Activated naive CD4-positive, alpha-beta T cell treated with anti-CD3 and anti-CD28 coated beads, Interleukin-2, amount 50 U/mL, for 24 hours (primary cell): ENCODE results near the gene WDR19.
A peak's percentile ranks its signal among the peaks of the same experiment; 100 is the strongest.

Source experiments
- H3K27ac Mint-ChIP-seq: one replicate; pipeline ENCODE4 v1.8.0; 2021; ENCODE audit warnings: mild to moderate bottlenecking, mixed read lengths
- H3K27me3 Mint-ChIP-seq: one replicate; pipeline ENCODE4 v1.8.0; 2021; ENCODE audit warnings: mixed read lengths
- H3K36me3 Mint-ChIP-seq: one replicate; pipeline ENCODE4 v1.8.0; 2021; ENCODE audit warnings: mixed read lengths
- H3K4me1 Mint-ChIP-seq: one replicate; pipeline ENCODE4 v1.8.0; 2021; ENCODE audit warnings: mixed read lengths
- H3K4me3 Mint-ChIP-seq: one replicate; pipeline ENCODE4 v1.8.0; 2021; ENCODE audit warnings: mild to moderate bottlenecking, mixed read lengths
- H3K9me3 Mint-ChIP-seq: one replicate; pipeline ENCODE4 v1.8.0; 2021; ENCODE audit warnings: mixed read lengths

Gene WDR19

DNA sequence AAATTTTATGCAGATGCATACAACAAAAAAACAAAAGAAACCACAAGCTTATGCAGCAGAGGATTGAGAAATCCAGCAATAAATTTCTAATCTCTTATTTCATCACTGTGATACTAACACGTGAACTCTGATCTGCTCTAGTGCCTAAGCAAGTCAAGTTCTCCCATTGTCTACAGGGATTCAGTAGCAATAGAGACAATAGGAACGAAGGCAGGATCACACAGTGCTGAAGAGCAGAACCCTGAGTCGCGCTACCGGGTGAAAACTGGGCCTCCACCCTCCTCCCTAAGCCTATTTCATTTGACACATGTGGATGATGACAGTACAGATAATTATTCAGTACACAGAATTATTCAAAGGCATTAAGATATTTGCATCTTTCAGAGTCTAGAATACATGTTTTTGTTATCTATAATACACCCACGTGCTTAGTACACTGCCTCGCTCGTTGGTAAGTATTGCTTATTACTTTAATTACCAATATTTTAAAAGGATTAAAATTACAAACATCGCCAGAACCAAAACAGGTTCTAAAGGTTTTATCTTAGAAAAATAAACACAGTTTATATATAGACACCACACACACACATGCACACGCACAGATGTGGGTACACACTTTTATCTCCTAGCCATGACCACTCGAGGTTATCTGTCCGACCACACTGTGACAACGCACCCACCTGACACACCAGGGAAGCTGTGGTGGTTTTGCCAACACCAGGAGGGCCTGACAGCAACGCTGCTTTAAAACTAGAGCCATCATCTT is 123.8 kb downstream of the WDR19 start:
- no peaks in the 10 kb centered on the region for H3K27me3 Mint-ChIP-seq
- H3K27ac Mint-ChIP-seq: no peak overlapping the region
- H3K9me3 Mint-ChIP-seq: no peaks in the 10 kb centered on the region
- no peaks in the 10 kb centered on the region for H3K4me1 Mint-ChIP-seq
- no peak overlapping the region for H3K4me3 Mint-ChIP-seq
- peaks cover 29% of the 10 kb centered on the region for H3K36me3 Mint-ChIP-seq

DNA sequence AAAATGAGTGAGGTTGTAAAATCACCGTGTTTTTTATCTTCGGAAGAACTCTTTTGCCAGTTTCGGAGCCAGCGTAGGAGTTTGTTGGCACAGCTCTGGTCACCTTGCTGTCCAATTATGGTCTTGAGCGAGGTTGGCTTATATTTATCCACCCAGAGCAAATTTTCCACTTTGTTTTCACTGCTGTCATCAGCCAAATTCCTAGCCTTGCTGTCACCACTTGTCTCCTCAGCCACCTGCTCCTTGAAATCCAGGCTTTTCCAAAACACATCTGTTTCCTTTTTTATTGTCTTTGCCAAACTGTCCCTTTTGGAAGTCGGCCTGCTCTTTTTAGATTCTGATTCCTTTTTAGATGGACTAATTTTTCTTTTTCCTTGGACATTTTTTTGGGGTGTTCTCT is 126.3 kb downstream of the WDR19 start:
- peaks cover 32% of the 10 kb centered on the region for H3K36me3 Mint-ChIP-seq
- no peaks in the 10 kb centered on the region for H3K9me3 Mint-ChIP-seq
- H3K27ac Mint-ChIP-seq: peak overlapping the region; percentile 76

DNA sequence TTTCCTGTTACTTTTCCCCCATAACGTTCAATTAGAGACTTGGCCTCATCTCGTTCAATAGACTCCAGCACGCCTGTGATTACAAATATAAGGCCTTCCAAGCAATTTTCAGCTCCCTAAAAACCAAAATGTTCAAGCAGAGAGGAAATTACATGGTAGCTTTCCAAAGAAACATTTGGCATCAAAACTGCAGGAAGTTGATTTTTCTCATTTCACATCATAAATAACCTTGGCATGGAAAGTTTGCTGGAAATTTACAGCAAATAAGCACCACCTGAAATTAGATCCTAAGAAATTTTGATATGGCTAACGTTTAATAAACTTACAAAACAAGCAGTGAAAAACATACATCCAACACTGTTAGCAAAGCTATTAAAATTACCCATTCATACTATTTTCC is 130.5 kb downstream of the WDR19 start:
- Mint-ChIP-seq H3K27me3 (no peaks in the 10 kb centered on the region), H3K9me3 (no peaks in the 10 kb centered on the region), H3K27ac (no peak overlapping the region), H3K4me1 (no peaks in the 10 kb centered on the region), H3K4me3 (no peak overlapping the region), H3K36me3 (peaks cover 18% of the 10 kb centered on the region)

More for the DNA sequence above, 126.3 kb downstream of the WDR19 start:
- Mint-ChIP-seq H3K4me3 (no peak overlapping the region), H3K4me1 (no peaks in the 10 kb centered on the region), H3K27me3 (no peaks in the 10 kb centered on the region)

DNA sequence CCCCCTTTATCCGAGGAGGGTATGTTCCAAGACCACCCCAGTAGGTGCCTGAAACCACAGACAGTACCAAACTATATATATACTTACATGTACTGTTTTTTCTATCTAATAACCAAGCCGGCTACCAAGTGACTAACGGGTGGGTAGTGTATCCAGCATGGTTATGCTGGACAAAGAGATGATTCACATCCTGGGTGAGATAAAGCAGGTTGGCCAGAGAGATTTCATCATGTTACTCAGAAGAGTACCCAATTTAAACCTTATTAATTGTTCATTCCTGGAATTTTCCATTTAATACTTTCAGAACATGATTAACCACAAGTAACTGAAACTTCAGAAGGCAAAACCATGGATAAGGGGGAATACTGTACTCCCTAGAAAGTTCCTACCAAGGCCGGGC is 137.3 kb downstream of the WDR19 start:
- no peaks in the 10 kb centered on the region for H3K27me3 Mint-ChIP-seq
- no peak overlapping the region for H3K27ac Mint-ChIP-seq
- peaks cover 4% of the 10 kb centered on the region for H3K36me3 Mint-ChIP-seq

DNA sequence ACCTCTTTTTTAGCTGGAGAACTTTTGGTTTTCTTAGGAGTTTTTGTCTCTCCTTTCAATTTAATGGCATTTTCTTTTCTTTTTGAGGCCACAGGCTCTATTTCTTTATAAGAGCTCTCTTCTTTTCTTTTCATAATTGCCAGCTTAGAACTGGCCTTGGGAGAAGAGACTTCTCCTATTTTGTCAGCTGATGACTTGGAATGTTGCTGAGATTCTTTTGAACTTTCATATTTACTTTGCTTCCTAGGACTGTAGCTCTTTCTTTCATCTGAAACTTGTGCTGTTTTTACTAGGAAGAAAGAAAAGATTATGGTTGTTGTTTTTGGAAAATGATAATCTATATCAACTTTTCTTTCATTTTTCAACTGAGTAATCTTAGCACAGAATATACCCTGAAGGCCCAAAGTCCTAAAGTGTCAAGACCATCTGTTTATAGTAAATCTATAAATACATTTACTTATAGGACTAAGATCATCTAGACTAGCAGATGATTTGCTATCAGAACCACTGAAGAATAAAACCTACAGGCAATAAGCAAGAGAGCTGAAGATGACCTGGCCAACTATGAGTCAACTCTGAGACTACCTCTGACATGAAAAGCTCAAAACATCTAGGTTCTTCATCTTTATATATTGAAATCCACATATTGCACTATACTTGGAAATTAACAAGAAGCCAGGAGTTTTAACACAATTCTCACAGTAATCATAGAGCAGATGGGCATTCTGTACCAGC is 138.2 kb downstream of the WDR19 start:
- Mint-ChIP-seq H3K4me3 (no peak overlapping the region), H3K9me3 (no peaks in the 10 kb centered on the region), H3K36me3 (peaks cover 4% of the 10 kb centered on the region), H3K27ac (no peak overlapping the region), H3K4me1 (no peaks in the 10 kb centered on the region), H3K27me3 (no peaks in the 10 kb centered on the region)

More for the DNA sequence above, 137.3 kb downstream of the WDR19 start:
- no peaks in the 10 kb centered on the region for H3K4me1 Mint-ChIP-seq
- H3K4me3 Mint-ChIP-seq: no peak overlapping the region
- H3K9me3 Mint-ChIP-seq: no peaks in the 10 kb centered on the region

DNA sequence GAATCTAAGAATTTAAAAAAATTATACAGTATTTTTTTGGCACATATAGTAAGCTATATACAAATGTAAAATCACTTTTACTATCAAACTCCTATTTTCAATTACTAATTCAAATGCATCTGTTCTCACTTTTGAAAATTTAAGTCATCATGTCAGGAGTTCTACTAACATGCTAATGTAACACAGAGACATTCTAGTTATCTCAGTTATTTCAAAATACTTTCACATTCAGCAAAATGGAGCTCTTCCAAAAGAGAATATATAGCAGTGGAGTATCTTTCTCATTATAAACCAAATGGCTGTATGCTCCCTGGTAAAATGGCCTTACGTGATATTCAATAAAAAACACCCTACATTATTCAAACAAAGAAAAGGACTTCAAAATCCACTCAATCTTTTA is 141.5 kb downstream of the WDR19 start:
- peaks cover 18% of the 10 kb centered on the region for H3K36me3 Mint-ChIP-seq

DNA sequence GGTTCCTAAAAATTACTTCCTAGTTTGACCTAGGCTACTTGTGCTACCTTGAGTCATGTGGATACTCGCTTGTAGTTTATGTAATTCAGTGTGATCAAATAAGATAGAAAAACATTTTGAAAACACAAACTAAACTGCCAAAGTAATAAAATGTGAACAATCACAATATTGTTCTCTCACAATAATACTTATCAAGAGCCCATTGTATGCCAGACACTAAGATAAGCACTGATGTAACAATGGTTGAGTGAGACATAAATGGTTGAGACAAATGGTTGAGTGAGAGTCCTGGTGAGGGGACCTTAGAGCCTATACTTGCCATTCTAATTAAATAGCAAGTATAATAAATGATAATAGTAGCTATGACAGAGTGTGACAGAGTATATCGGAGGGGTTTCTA is 142.1 kb downstream of the WDR19 start:
- Mint-ChIP-seq H3K9me3 (no peaks in the 10 kb centered on the region), H3K4me1 (peaks cover 7% of the 10 kb centered on the region), H3K36me3 (peaks cover 18% of the 10 kb centered on the region), H3K27ac (no peak overlapping the region), H3K27me3 (no peaks in the 10 kb centered on the region), H3K4me3 (no peak overlapping the region)

More for the DNA sequence above, 141.5 kb downstream of the WDR19 start:
- Mint-ChIP-seq H3K4me1 (peaks cover 7% of the 10 kb centered on the region), H3K9me3 (no peaks in the 10 kb centered on the region), H3K27ac (no peak overlapping the region), H3K4me3 (no peak overlapping the region), H3K27me3 (no peaks in the 10 kb centered on the region)

DNA sequence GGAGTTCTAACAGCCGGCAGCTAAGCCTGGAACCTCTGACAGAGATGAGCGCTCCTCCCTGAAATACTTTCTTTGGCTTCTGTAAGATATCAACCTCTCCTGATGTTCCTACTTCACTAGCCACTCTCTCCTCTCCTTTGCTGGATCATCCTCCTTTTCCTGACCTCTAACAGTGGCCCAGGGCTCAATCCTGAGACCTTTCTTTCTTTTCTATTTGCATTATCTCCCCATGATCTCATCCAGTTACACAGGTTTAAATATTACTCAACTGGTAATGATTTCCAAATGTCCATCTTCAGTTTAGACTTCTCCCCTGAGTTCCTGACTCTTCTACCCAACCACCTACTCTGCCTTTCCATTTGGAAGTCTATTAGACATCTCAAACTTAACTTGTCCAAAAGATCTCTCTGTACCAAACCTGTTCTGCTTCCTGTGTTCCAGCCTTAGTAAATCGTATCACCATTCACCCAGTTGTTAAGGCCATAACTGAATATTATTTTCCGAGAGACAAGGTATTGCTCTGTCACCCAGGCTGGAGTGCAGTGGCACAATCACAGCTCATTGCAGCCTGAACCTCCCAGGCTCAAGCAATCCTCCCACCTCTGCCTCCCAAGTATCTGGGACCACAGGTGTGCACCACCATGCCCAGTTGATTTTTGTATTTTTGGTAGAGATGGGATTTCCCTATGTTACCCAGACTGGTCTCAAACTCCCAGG is 142.7 kb downstream of the WDR19 start:
- Mint-ChIP-seq H3K36me3 (peaks cover 18% of the 10 kb centered on the region), H3K27ac (no peak overlapping the region), H3K4me3 (no peak overlapping the region), H3K4me1 (peaks cover 7% of the 10 kb centered on the region), H3K27me3 (no peaks in the 10 kb centered on the region), H3K9me3 (no peaks in the 10 kb centered on the region)

DNA sequence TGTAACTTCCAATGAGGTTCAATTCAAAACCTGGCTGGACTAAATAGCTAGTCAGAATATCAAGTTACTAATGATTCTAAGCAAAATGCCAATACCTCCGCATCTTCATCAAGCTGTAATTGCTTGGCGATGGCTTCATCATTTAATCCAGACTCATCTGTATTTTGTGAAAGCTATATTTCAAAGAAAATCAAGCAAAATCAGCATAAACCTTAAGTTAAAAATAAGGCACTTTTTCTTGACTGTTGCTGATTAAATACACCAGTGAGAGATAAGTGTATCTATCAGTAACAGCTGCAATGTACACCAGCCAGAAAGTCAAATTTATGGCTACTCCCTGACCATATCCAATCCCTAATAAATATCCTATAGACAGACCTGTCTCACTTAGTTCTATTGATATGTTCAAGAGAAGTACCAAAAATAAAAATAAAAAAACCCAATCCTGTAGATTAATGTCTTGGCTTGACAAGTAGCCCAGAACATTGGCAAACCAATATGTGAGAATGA is 144.2 kb downstream of the WDR19 start:
- Mint-ChIP-seq H3K4me1 (peaks cover 16% of the 10 kb centered on the region), H3K36me3 (peaks cover 16% of the 10 kb centered on the region), H3K9me3 (no peaks in the 10 kb centered on the region), H3K4me3 (no peak overlapping the region), H3K27ac (no peak overlapping the region), H3K27me3 (no peaks in the 10 kb centered on the region)

DNA sequence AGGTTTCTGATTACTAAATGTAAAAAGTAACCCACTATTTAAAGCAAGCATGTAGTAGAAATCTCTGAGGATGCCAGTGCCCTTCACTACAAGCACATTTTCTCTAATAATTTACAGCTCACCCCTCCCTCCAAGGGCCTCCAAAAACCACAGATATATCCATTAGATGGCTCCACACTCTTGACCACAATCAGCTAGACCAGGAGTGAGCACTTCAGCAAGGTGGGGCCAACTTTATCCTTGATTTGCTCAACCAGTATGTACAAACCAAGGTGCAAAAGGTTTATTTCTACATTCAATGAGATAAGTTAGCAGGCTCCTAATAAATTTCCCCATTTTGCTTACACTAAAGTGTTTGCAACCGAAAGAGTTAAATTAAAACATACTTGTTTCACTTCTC is 148.0 kb downstream of the WDR19 start:
- no peaks in the 10 kb centered on the region for H3K27me3 Mint-ChIP-seq
- no peak overlapping the region for H3K4me3 Mint-ChIP-seq
- no peak overlapping the region for H3K27ac Mint-ChIP-seq
- H3K9me3 Mint-ChIP-seq: no peaks in the 10 kb centered on the region
- H3K4me1 Mint-ChIP-seq: peaks cover 38% of the 10 kb centered on the region
- H3K36me3 Mint-ChIP-seq: peaks cover 18% of the 10 kb centered on the region

DNA sequence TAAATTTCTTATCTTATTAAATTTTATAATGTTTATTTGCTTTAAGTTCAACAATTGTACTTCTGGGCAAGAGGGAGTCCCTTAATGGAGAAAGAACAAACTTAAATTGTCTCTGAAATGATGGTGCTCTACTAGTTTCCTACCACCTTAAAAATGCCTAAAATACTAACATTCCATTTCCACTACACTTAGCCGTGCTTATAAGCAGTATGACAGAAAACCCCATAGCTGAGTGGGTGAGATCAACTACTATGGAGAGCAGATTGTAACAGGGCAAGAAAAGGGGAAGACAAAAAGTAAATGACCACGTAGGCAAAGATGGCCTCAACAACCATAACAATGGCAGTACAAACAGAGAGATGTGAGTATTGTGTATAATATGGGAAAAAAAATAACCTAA is 148.9 kb downstream of the WDR19 start:
- peaks cover 15% of the 10 kb centered on the region for H3K36me3 Mint-ChIP-seq
- H3K4me1 Mint-ChIP-seq: peaks cover 44% of the 10 kb centered on the region
- H3K4me3 Mint-ChIP-seq: no peak overlapping the region
- no peaks in the 10 kb centered on the region for H3K27me3 Mint-ChIP-seq
- no peaks in the 10 kb centered on the region for H3K9me3 Mint-ChIP-seq
- H3K27ac Mint-ChIP-seq: peak overlapping the region; percentile 33
